Liver (tissue), 9 donors: ENCODE results near the gene MEF2A. TPM values are rescaled to one million over a fixed set of nuclear protein-coding genes. Genes with fewer than 3 reads are reported as not detected.

ENCODE experiments used
- DNase-seq: peaks from one replicate; pipeline ENCODE4 v3.0.0-alpha.2; 2017; ENCODE audit warnings: low spot score
- H3K27ac ChIP-seq, 2 donors: one replicate each; pipeline ENCODE4 v1.7.0; 2013; ENCODE audit warnings: inconsistent platforms in 2 of 2, low read length in 2 of 2, control low read depth in 1 of 2, low read depth in 1 of 2, mild to moderate bottlenecking in 1 of 2
- H3K27me3 ChIP-seq, 4 donors: one replicate each; pipeline versions ENCODE4 v1.6.1 to v1.7.0; 2013; ENCODE audit warnings: low read length in 3 of 4, inconsistent platforms in 1 of 4, mild to moderate bottlenecking in 1 of 4, moderate library complexity in 1 of 4; ENCODE audit not compliant: control insufficient read depth in 4 of 4, insufficient read depth in 4 of 4
- H3K36me3 ChIP-seq, 4 donors: one replicate each; pipeline versions ENCODE4 v1.6.1 to v1.7.0; 2013; ENCODE audit warnings: low read length in 3 of 4, mild to moderate bottlenecking in 3 of 4, low read depth in 1 of 4, moderate library complexity in 1 of 4; ENCODE audit not compliant: control insufficient read depth in 4 of 4, insufficient read depth in 3 of 4
- H3K4me1 ChIP-seq, 4 donors: one replicate each; pipeline versions ENCODE4 v1.6.1 to v1.7.0; 2013; ENCODE audit warnings: low read length in 3 of 4, mild to moderate bottlenecking in 3 of 4, moderate library complexity in 1 of 4; ENCODE audit not compliant: control insufficient read depth in 4 of 4, insufficient read depth in 4 of 4
- H3K4me3 ChIP-seq, 3 donors: one replicate each; pipeline versions ENCODE4 v1.6.1 to v1.7.0; 2013; ENCODE audit warnings: low read length in 3 of 3, control low read depth in 1 of 3, low read depth in 1 of 3, mild to moderate bottlenecking in 1 of 3
- H3K9ac ChIP-seq, 2 donors: one replicate each; pipeline ENCODE4 v1.7.0; 2013; ENCODE audit warnings: low read length in 2 of 2, mild to moderate bottlenecking in 2 of 2, moderate library complexity in 2 of 2, control low read depth in 1 of 2, low read depth in 1 of 2
- H3K9me3 ChIP-seq, 4 donors: one replicate each; pipeline versions ENCODE4 v1.6.1 to v1.7.0; 2013; ENCODE audit warnings: low read length in 3 of 4; ENCODE audit not compliant: control insufficient read depth in 4 of 4
- EGR1 ChIP-seq, 2 donors: IDR thresholded peaks; 2 replicates each; pipeline ENCODE4 v1.6.1; 2016 to 2018; ENCODE audit warnings: antibody characterized with exemption in 2 of 2, low read depth in 2 of 2
- FOXA1 ChIP-seq: IDR thresholded peaks from 2 replicates; pipeline ENCODE4 v1.6.1; 2016; ENCODE audit warnings: antibody characterized with exemption
- FOXA2 ChIP-seq: IDR thresholded peaks from 2 replicates; pipeline ENCODE4 v1.6.1; 2016; ENCODE audit warnings: antibody characterized with exemption
- GABPA ChIP-seq, 2 donors: IDR thresholded peaks in 1 of 2; conservative IDR thresholded peaks in 1 of 2; 2 replicates each; pipeline ENCODE4 v1.6.1; 2016; ENCODE audit warnings: antibody characterized with exemption in 2 of 2, mild to moderate bottlenecking in 1 of 2, moderate library complexity in 1 of 2
- HNF4A ChIP-seq, 2 donors: conservative IDR thresholded peaks; 2 replicates each; pipeline ENCODE4 v1.6.1; 2016; ENCODE audit warnings: antibody characterized with exemption in 2 of 2, mild to moderate bottlenecking in 2 of 2
- HNF4G ChIP-seq: IDR thresholded peaks from 2 replicates; pipeline ENCODE4 v1.6.1; 2016; ENCODE audit warnings: antibody characterized with exemption
- JUND ChIP-seq, 2 donors: IDR thresholded peaks; 2 replicates each; pipeline ENCODE4 v1.6.1; 2016; ENCODE audit warnings: antibody characterized with exemption in 2 of 2
- NR2F2 ChIP-seq: IDR thresholded peaks from 2 replicates; pipeline ENCODE4 v1.6.1; 2016; ENCODE audit warnings: antibody characterized with exemption
- RAD21 ChIP-seq, 2 donors: IDR thresholded peaks; 2 replicates each; pipeline ENCODE4 v1.6.1; 2016; ENCODE audit warnings: antibody characterized with exemption in 2 of 2, mild to moderate bottlenecking in 2 of 2
- SP1 ChIP-seq: IDR thresholded peaks from 2 replicates; pipeline ENCODE4 v1.6.1; 2018; ENCODE audit warnings: antibody characterized with exemption, mild to moderate bottlenecking
- YY1 ChIP-seq: IDR thresholded peaks from 2 replicates; pipeline ENCODE4 v1.6.1; 2016; ENCODE audit warnings: antibody characterized with exemption, mild to moderate bottlenecking
- WGBS: extraction: QIAGEN DNeasy Blood & Tissue Kit; methylation state at CpG from one replicate; pipeline ENCODE4 v1.1.7; 2013; 5-methylcytosine and 5-hydroxymethylcytosine counted together
- polyA plus RNA-seq, 2 donors: library from polyadenylated mRNA; stranded (reverse) in 1 of 2; unstranded in 1 of 2; fragments of 200-250 nt in 1 of 2; fragments of >200 nt in 1 of 2; fragmentation: Nextera tagmentation in 1 of 2; extraction: Ambion mirVana in 1 of 2; gene quantifications; one replicate each; pipeline versions ENCODE4 v1.2.1 to v1.2.3, GENCODE V29; 2013 to 2015
- total RNA-seq, 2 donors: library from RNA; depleted of rRNA; stranded (reverse); fragments of >200 nt; gene quantifications; one replicate each; pipeline ENCODE4 v1.2.3, GENCODE V29; 2014
- TF ChIP-seq, protein P1 (sequence below): IDR thresholded peaks from 2 replicates; pipeline ENCODE4 v1.6.1; 2016; ENCODE audit warnings: antibody characterized with exemption
- TF ChIP-seq, protein P2 (sequence below): IDR thresholded peaks from 2 replicates; pipeline ENCODE4 v1.6.1; 2016; ENCODE audit warnings: antibody characterized with exemption
- TF ChIP-seq, protein P3 (sequence below): IDR thresholded peaks from 2 replicates; pipeline ENCODE4 v1.6.1; 2016; ENCODE audit warnings: antibody characterized with exemption, mild to moderate bottlenecking
- TF ChIP-seq, protein P4 (sequence below): IDR thresholded peaks from 2 replicates; pipeline ENCODE4 v1.6.1; 2016; ENCODE audit warnings: antibody characterized with exemption
- donor health status: healthy.
- donor health status: healthy.
- donor health status: healthy.
- donor health status: healthy.
- donor health status: healthy.

MEF2A gene
- total and polyA plus RNA-seq, 4 donors: 8.5 to 45.9 (median 18.2) TPM

DNA sequence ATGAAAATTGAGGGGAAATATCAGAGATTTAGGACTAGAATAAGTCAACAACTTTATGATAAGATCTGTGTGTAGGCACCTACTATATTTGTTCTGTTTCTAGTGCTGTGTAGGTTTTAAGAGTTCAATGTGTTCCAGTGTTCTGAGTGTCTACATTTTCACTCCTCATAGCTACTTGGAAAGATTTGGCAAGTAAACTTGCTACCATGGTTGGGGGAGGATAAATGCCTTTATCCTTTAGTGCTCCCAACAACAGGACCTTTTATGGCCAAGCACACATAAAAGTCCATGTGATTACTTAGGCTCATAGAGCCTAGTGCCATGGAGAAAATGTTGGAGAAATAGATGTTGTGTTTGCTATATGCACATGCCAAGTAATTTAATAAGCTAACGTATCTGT, 103.5 kb downstream of the MEF2A start:
- no peak for DNase-seq
- Histone ChIP-seq H3K9me3 (no peaks in the 10 kb centered on the region), H3K36me3 (peaks cover 0 to 2% (median 0%) of the 10 kb centered on the region in 4 donors), H3K9ac (no peak overlapping the region), H3K4me3 (no peak overlapping the region), H3K4me1 (peaks cover 0 to 22% (median 4%) of the 10 kb centered on the region in 4 donors), H3K27me3 (no peaks in the 10 kb centered on the region), H3K27ac (no peak overlapping the region)
- WGBS: 94% methylated on average over 1 of the region's 1 CpG
- no peak for TF ChIP-seq FOXA2
- TF ChIP-seq FOXA1: no peak
- TF ChIP-seq GABPA (IDR thresholded peaks at IDR 0.05 in 1 of 2, conservative IDR thresholded peaks at IDR 0.05 in 1 of 2): no peak
- TF ChIP-seq HNF4G: no peak

DNA sequence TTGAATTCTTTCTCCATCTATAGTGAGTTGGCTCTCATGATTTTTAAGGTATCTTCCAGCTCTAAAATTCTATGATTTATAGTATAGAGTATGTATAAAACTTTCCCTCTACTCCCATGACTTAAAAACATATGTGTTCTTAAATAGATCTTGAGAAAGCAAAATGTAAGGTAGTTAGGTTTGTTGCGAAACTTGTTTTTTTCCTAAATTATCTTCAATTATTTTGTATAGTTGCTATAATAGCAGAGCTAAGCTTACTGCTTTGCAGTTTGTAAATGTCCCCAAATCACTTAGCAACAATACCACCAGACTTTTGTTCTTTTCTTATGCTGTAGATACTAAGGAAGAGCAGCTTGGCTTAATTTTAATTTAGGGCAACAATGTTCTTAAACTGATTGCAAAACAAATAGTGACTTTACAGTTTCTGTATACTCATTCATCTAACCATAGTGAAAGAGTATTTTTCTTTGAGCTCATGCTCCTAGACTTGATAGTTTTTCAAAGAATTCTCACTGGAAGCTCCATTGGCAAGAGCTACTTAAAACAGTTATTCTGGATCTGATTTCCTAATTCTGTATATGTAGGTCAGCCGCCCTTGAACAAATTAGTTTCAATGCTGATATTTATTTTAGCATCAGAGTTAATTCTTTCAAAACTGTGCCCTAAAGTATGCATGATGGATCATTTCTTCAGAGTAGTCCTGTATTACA, 106.3 kb downstream of the MEF2A start:
- Histone ChIP-seq H3K27me3 (no peaks in the 10 kb centered on the region), H3K4me3 (no peak overlapping the region), H3K27ac (no peak overlapping the region), H3K9ac (no peak overlapping the region), H3K36me3 (peaks cover 2 to 9% (median 5%) of the 10 kb centered on the region in 4 donors), H3K4me1 (peaks cover 0 to 31% (median 5%) of the 10 kb centered on the region in 4 donors), H3K9me3 (no peaks in the 10 kb centered on the region)
- DNase-seq: no peak
- 70% methylated on average over 2 of the region's 2 CpGs for WGBS
- TF ChIP-seq HNF4A (conservative IDR thresholded peaks at IDR 0.05) (peak; percentile 14 to 19), EGR1 (IDR thresholded peaks at IDR 0.05; ENCODE audit: low read depth in 2 of 2) (no peak)

DNA sequence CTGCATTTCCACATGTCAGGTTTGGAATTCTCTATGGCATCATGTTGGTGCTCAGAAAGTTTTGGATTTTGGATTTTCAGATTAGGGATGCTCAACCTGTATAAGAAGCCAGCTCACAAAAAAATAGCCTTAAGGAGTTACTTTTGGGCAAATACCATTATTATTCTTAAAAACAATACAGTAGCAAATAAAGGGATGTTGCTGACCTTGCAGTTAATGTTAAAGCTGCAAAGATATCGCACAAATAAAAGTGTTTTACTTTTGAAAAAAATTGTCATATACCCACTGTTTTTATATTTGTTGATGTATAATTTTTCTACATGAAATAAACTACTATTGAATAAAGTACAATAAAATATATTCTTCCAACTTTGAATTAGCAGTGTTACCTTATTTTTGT, 107.3 kb downstream of the MEF2A start:
- TF ChIP-seq HNF4G (no peak), SP1 (no peak), YY1 (no peak), FOXA2 (no peak), RAD21 (IDR thresholded peaks at IDR 0.05) (no peak), NR2F2 (no peak), JUND (IDR thresholded peaks at IDR 0.05) (no peak)
- TF ChIP-seq, protein P1, sequence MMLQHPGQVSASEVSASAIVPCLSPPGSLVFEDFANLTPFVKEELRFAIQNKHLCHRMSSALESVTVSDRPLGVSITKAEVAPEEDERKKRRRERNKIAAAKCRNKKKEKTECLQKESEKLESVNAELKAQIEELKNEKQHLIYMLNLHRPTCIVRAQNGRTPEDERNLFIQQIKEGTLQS: no peak
- TF ChIP-seq, protein P2, sequence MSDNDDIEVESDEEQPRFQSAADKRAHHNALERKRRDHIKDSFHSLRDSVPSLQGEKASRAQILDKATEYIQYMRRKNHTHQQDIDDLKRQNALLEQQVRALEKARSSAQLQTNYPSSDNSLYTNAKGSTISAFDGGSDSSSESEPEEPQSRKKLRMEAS: no peak
- TF ChIP-seq, protein P3, sequence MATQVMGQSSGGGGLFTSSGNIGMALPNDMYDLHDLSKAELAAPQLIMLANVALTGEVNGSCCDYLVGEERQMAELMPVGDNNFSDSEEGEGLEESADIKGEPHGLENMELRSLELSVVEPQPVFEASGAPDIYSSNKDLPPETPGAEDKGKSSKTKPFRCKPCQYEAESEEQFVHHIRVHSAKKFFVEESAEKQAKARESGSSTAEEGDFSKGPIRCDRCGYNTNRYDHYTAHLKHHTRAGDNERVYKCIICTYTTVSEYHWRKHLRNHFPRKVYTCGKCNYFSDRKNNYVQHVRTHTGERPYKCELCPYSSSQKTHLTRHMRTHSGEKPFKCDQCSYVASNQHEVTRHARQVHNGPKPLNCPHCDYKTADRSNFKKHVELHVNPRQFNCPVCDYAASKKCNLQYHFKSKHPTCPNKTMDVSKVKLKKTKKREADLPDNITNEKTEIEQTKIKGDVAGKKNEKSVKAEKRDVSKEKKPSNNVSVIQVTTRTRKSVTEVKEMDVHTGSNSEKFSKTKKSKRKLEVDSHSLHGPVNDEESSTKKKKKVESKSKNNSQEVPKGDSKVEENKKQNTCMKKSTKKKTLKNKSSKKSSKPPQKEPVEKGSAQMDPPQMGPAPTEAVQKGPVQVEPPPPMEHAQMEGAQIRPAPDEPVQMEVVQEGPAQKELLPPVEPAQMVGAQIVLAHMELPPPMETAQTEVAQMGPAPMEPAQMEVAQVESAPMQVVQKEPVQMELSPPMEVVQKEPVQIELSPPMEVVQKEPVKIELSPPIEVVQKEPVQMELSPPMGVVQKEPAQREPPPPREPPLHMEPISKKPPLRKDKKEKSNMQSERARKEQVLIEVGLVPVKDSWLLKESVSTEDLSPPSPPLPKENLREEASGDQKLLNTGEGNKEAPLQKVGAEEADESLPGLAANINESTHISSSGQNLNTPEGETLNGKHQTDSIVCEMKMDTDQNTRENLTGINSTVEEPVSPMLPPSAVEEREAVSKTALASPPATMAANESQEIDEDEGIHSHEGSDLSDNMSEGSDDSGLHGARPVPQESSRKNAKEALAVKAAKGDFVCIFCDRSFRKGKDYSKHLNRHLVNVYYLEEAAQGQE: no peak
- TF ChIP-seq, protein P4, sequence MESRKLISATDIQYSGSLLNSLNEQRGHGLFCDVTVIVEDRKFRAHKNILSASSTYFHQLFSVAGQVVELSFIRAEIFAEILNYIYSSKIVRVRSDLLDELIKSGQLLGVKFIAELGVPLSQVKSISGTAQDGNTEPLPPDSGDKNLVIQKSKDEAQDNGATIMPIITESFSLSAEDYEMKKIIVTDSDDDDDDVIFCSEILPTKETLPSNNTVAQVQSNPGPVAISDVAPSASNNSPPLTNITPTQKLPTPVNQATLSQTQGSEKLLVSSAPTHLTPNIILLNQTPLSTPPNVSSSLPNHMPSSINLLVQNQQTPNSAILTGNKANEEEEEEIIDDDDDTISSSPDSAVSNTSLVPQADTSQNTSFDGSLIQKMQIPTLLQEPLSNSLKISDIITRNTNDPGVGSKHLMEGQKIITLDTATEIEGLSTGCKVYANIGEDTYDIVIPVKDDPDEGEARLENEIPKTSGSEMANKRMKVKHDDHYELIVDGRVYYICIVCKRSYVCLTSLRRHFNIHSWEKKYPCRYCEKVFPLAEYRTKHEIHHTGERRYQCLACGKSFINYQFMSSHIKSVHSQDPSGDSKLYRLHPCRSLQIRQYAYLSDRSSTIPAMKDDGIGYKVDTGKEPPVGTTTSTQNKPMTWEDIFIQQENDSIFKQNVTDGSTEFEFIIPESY: no peak
- H3K36me3 ChIP-seq: peaks cover 2 to 12% (median 5%) of the 10 kb centered on the region in 4 donors
- peaks cover 0 to 30% (median 5%) of the 10 kb centered on the region in 4 donors for H3K4me1 ChIP-seq
- no peaks in the 10 kb centered on the region for H3K9me3 ChIP-seq
- WGBS: 96% methylated on average over 1 of the region's 1 CpG
- no peak overlapping the region for H3K27ac ChIP-seq
- H3K4me3 ChIP-seq: no peak overlapping the region
- no peaks in the 10 kb centered on the region for H3K27me3 ChIP-seq
- H3K9ac ChIP-seq: no peak overlapping the region
- DNase-seq: no peak
